Measurements from ENCODE around the gene KCNS3. TPM values are rescaled to one million over a fixed set of nuclear protein-coding genes. Genes with fewer than 3 reads are reported as not detected.

KCNS3 gene
- total and polyA plus RNA-seq, 9 of the 15 experiments (the other 6 are each of a cell fraction or from before 2014, with no cell fraction given): 0.01 to 0.75 (median 0.25) TPM

GRCh38 chr2:17871639-17872038 is 6.8 kb upstream of the KCNS3 start:
- no peak for ATAC-seq
- intact Hi-C loops (cut with micrococcal nuclease): no loop called here
- no peak for FAIRE-seq
- Histone ChIP-seq H3K9ac (ENCODE audit: insufficient read depth in 1 of 2, low read depth in 2 of 2, low read length in 2 of 2) (no peak overlapping the region), H3K36me3 (ENCODE audit: control insufficient read depth, insufficient read depth, low read length) (no peaks in the 10 kb centered on the region), H4K20me1 (replicated peaks; ENCODE audit: control insufficient read depth, insufficient read depth, low read length) (no peaks in the 10 kb centered on the region), H3K4me2 (ENCODE audit: insufficient read depth, low read length) (no peak overlapping the region), H3K79me2 (ENCODE audit: control insufficient read depth, insufficient read depth, low read length) (no peaks in the 10 kb centered on the region), H3K27ac (ENCODE audit: extremely low read depth, low read depth, low read length) (no peak overlapping the region), H3K9me1 (ENCODE audit: control insufficient read depth, insufficient read depth, low read length) (peaks cover 3% of the 10 kb centered on the region), H2AFZ (ENCODE audit: low read depth, low read length) (no peak overlapping the region), H3K4me3 (no peak overlapping the region), H3K9me3 (replicated peaks; ENCODE audit: control insufficient read depth, insufficient read depth, low read depth, low read length) (no peaks in the 10 kb centered on the region), H3K27me3 (ENCODE audit: control insufficient read depth in 2 of 2, insufficient read depth in 2 of 2, low read length in 2 of 2) (peaks cover 5 to 13% of the 10 kb centered on the region in 2 experiments; a peak in 4 of 5 replicates), H3K4me1 (replicated peaks in 1 of 2; ENCODE audit: control insufficient read depth in 2 of 2, insufficient read depth in 2 of 2, low read length in 2 of 2) (no peaks in the 10 kb centered on the region)
- WGBS (ENCODE audit: insufficient coverage, low coverage, missing lambda C conversion rate): 0% methylated on average over 5 of the region's 5 CpGs
- CTCF ChIA-PET (ENCODE audit: low intra/inter-chr PET ratio): no interaction called here
- no TSS peak for BruUV-seq (replicated peaks)
- in situ Hi-C loops (cut with MboI): no loop called here
- POLR2A ChIA-PET: no interaction called here
- DNase-seq (ENCODE audit: extremely low read depth in 1 of 4, low spot score in 3 of 4): no peak
- no peak for TF ChIP-seq MTA3 (IDR thresholded peaks at IDR 0.05; ENCODE audit: borderline replicate concordance)
- no peak for TF ChIP-seq ZBTB40 (IDR thresholded peaks at IDR 0.05)
- no peak for TF ChIP-seq ZBTB40 (CRISPR knock-in tag; IDR thresholded peaks at IDR 0.05)
- TF ChIP-seq HES1 (IDR thresholded peaks at IDR 0.05; ENCODE audit: low read depth): no peak
- TF ChIP-seq ZNF277 (CRISPR knock-in tag; IDR thresholded peaks at IDR 0.05; ENCODE audit: borderline replicate concordance): no peak
- no peak for TF ChIP-seq ZNF639 (CRISPR knock-in tag; conservative IDR thresholded peaks at IDR 0.05 in 1 of 2, IDR thresholded peaks at IDR 0.05 in 1 of 2)
- TF ChIP-seq MCM2 (IDR thresholded peaks at IDR 0.05; ENCODE audit: low read depth): no peak
- TF ChIP-seq TRIM24 (IDR thresholded peaks at IDR 0.05): no peak
- no peak for TF ChIP-seq TSC22D4 (tag; IDR thresholded peaks at IDR 0.05)
- no peak for TF ChIP-seq SNAPC5 (CRISPR knock-in tag; IDR thresholded peaks at IDR 0.05)
